ENCODE data around the gene HDGFL2. TPM values are rescaled to one million over a fixed set of nuclear protein-coding genes. Genes with fewer than 3 reads are reported as not detected.

HDGFL2 gene
- 108 and 117 TPM in 2 replicates for total RNA-seq (2021)
- long read RNA-seq, partial matches to known transcripts = 5 of 7 reads
- long read RNA-seq, other reads (novel, unspliced or antisense) = 1 of 7 reads

- Mint-ChIP-seq H3K4me1 (peaks cover 7 to 21% of the 10 kb centered on the region in 2 experiments), H3K4me3 (peak within 1 kb of the TSS in 1 of 2 experiments; percentile 88; a peak in 3 of 5 replicates), H3K36me3 (ENCODE audit: insufficient read depth in 1 of 3, low read depth in 3 of 3) (peaks cover 3 to 16% (median 15%) of the 10 kb centered on the region in 3 experiments; a peak in 6 of 7 replicates), H3K9me3 (peaks cover 0 to 3% of the 10 kb centered on the region in 2 experiments; a peak in 2 of 5 replicates), H3K27me3 (ENCODE audit: low read depth) (no peaks in the 10 kb centered on the region), H3K27ac (peak within 1 kb of the TSS; percentile 44 to 65 (median 53); a peak in 1 of 7 replicates)
- peaks cover 10% of the 10 kb centered on the region; the same call in 1 of the 2 replicates for H3K79me2 ChIP-seq (ENCODE audit: insufficient read depth, low read length)
- H3K27me3 ChIP-seq (ENCODE audit: insufficient read depth, low read length) = no peaks in the 10 kb centered on the region
- no peak within 1 kb of the TSS for H3K18ac ChIP-seq (ENCODE audit: insufficient read length, low read depth, low read length)
- no peak within 1 kb of the TSS for H2BK5ac ChIP-seq (ENCODE audit: insufficient read length, low read length)
- no peak within 1 kb of the TSS for H3K27ac ChIP-seq (ENCODE audit: insufficient read length, low read depth, low read length)
- no peak within 1 kb of the TSS for H3K23ac ChIP-seq (ENCODE audit: insufficient read length, low read depth, low read length)
- no peak for DNase-seq
- no peak within 1 kb of the TSS for H2BK120ac ChIP-seq (ENCODE audit: low read depth, low read length, poor library complexity, severe bottlenecking)
- no peak within 1 kb of the TSS for H3K56ac ChIP-seq (ENCODE audit: insufficient read length, low read depth, low read length)
- no peaks in the 10 kb centered on the region; the same call in 1 of the 2 replicates for H3K4me1 ChIP-seq (ENCODE audit: insufficient read depth, low read length)
- no peak within 1 kb of the TSS for H4K8ac ChIP-seq (replicated peaks; ENCODE audit: insufficient read length, low read depth, low read length)
- H2BK20ac ChIP-seq (ENCODE audit: low read depth, low read length, poor library complexity, severe bottlenecking) = no peak within 1 kb of the TSS
- peaks cover 17% of the 10 kb centered on the region for H3K23me2 ChIP-seq (ENCODE audit: insufficient read length, low read depth, low read length, poor library complexity, severe bottlenecking)
- TF ChIP-seq, protein P1, sequence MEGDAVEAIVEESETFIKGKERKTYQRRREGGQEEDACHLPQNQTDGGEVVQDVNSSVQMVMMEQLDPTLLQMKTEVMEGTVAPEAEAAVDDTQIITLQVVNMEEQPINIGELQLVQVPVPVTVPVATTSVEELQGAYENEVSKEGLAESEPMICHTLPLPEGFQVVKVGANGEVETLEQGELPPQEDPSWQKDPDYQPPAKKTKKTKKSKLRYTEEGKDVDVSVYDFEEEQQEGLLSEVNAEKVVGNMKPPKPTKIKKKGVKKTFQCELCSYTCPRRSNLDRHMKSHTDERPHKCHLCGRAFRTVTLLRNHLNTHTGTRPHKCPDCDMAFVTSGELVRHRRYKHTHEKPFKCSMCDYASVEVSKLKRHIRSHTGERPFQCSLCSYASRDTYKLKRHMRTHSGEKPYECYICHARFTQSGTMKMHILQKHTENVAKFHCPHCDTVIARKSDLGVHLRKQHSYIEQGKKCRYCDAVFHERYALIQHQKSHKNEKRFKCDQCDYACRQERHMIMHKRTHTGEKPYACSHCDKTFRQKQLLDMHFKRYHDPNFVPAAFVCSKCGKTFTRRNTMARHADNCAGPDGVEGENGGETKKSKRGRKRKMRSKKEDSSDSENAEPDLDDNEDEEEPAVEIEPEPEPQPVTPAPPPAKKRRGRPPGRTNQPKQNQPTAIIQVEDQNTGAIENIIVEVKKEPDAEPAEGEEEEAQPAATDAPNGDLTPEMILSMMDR (conservative IDR thresholded peaks at IDR 0.05) = no peak
- no peak within 1 kb of the TSS for H3K14ac ChIP-seq (ENCODE audit: insufficient read depth, low read length)
- peaks cover 12% of the 10 kb centered on the region for H3K79me1 ChIP-seq (ENCODE audit: insufficient read depth, low read depth, low read length, poor library complexity, severe bottlenecking)
- H3K9me3 ChIP-seq (ENCODE audit: control insufficient read depth, low read depth, low read length) = no peaks in the 10 kb centered on the region
- H4K5ac ChIP-seq (ENCODE audit: insufficient read length, low read depth, low read length) = no peak within 1 kb of the TSS
- H4K20me1 ChIP-seq (ENCODE audit: control insufficient read depth, insufficient read depth, insufficient read length) = no peaks in the 10 kb centered on the region
- H3T11ph ChIP-seq (ENCODE audit: low read length) = no peak within 1 kb of the TSS
- H2BK15ac ChIP-seq (ENCODE audit: low read depth, low read length) = no peak within 1 kb of the TSS
- peak within 1 kb of the TSS; percentile 74 for H3K4me2 ChIP-seq (ENCODE audit: insufficient read depth, insufficient read length, low read length)
- no CpG with 5 or more reads among the region's 71 CpGs for WGBS (ENCODE audit: extremely low coverage, insufficient read length, low lambda C conversion rate)
- H3K4ac ChIP-seq (ENCODE audit: low read depth, low read length) = no peak within 1 kb of the TSS
- H4K91ac ChIP-seq (ENCODE audit: insufficient read length, low read depth, low read length) = no peak within 1 kb of the TSS
- no peak within 1 kb of the TSS for H2AK5ac ChIP-seq (ENCODE audit: insufficient read length, low read length)
- no peak within 1 kb of the TSS for H2BK12ac ChIP-seq (ENCODE audit: insufficient read length, low read depth, low read length)
- H2AFZ ChIP-seq (ENCODE audit: low read length) = no peak within 1 kb of the TSS
- peak within 1 kb of the TSS; percentile 53 for H3K9ac ChIP-seq (ENCODE audit: extremely low read depth, insufficient read length, low read length)
These were observed at the start of gene HDGFL2 for GRCh38 chr19:4472174-4472974. TSS of gene HDGFL2 (plus strand) at chr19:4472297. CDS start at chr19:4472351, 54 bp downstream.

All from H9 (cell line).